Renal cortical epithelial cell (primary cell): ENCODE results near the gene UBE2H. TPM values are rescaled to one million over a fixed set of nuclear protein-coding genes. Genes with fewer than 3 reads are reported as not detected.

Source experiments
- DNase-seq: peaks from one replicate; pipeline ENCODE4 v3.0.0-alpha.2; 2011; ENCODE audit warnings: low read depth
- total RNA-seq: library from RNA; depleted of rRNA; stranded (reverse); fragments of >200 nt; gene quantifications from 2 replicates; pipeline ENCODE4 v1.2.3, GENCODE V29; 2014

The UBE2H gene
- total RNA-seq, 1 donor from 2014 or later: 201 TPM

DNA sequence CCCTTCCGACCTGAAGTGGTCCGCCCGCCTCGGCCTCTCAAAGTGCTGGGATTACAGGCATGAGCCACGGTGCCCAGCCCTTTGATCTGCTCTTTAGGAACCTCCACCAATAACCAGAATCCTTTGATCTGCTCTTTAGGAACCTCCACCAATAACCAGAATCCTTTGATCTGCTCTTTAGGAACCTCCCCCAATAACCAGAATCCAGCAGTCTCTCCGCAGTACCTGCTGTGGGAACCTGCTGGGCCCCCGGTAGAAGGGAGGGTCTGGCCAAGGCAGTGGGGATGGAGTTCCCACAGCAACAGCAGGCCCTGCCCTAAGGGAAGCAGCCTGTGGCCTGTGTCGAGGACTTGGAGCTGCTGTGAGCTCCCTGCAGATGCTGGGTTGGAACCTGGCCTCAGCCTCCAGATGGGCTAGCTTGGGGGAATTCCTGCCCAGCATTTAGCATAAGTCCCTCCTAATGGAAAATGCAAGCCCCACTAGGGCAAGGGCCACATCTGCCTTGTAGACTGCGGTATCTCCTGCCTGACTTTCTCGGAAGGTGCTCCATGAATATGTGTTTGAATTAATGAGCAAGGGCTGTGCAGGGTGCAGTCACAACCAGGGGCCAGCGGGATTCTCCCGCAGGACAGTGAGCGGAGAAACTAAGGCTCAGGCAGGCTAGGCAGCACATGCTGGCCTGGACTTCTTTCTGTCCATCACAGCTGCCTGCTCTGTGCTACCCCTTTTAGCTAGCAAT lies 165.8 kb downstream of the UBE2H start:
- no peak for DNase-seq

DNA sequence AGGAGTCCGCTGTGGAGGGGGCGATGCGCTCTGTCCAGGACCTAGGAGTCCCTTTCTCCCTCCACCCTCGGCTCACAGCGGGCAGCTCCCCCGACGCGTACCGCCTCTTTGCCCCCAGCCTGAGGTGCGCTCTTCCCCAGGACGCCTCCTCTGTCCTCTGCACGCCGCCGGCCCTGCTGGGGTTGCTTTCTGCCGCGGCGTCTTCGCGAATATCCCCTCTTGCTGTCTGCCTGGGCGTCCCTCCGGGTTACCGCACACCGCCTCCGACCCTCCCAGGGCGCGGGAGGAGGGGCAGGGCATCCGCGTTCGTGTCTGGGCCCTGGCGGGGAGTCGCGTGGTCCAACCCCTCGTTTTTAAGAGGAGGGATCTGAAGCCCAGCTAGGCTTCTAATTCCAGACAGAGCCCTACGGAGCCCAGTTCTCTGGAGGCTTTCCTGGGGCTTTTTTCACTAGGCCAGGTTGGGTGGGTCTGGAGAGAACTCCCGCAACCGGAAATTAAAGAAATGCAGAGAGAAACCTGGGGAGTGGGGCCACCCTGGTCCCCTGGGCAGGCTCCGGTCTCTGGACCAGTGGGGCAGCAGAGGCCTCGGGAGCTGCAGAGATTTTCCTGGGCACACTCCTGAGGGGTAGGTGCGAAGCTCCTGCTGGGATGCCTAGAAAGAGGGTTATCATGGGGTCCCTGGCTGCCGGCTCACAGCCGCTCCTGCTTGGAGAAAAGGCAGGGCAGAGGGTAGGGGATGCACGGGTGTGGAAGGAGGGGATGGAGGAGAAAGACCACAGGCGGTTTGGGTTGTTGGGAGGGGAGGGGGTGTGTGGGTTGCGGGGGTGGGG lies 166.9 kb downstream of the UBE2H start:
- no peak for DNase-seq

DNA sequence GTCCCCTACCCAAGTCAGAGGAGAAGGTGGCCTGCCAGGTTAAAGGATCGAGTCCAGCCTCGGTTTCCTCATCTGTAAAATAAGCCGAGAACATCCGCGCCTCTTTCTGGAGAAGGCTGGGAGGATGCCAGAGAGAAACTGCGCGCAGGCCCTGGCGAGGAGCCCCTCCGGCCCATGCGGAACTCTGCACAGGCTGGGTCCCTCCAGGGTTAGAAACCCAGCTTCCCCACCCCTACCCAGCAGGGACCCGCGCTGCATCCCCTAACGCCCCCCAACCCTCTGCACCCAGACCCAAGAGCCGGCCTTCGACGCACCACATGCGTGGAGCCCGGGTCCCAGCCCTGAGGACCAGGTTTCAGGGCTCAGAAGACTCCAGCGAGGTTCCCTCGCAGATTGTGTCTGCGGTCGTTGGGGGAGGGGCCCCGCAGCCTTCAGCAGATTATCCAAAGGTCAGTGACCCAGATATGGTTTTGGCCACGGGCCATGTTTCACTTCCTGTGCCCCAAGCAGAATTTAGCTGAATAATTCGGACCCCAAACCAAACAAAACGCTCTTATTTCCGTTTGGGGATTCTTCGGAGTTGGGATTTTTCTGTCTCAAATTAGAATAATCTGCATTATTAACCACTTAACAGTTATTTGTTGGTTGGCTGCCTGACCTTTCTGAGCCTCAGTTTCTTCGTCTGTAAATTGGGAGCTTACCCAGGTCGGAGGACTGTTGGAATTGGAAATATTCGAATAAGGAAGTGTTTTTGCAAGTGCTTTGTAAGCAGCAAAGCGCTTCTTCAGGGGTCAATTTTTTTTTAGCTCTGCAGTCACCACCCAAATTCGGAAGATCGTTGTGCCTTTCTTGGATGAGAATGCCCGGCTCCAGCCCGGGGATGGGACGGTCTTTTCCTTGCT lies 167.7 kb downstream of the UBE2H start:
- DNase-seq: no peak

DNA sequence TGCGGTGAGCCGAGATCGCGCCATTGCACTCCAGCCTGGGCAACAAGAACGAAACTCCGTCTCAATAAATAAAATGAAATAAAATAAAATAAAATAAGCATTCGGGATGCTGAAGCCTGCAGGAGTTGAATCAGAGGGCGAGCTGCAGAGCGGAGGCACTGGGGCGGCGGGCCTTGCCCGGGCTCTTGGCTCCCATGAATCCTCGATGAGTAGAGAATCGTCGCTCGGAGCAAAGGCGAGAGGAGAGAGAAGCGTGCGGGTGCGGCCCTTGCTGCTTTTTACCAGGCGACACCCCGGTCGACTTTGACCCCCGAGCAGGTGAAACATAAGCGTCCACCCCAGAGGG lies 168.3 kb downstream of the UBE2H start:
- DNase-seq: no peak

DNA sequence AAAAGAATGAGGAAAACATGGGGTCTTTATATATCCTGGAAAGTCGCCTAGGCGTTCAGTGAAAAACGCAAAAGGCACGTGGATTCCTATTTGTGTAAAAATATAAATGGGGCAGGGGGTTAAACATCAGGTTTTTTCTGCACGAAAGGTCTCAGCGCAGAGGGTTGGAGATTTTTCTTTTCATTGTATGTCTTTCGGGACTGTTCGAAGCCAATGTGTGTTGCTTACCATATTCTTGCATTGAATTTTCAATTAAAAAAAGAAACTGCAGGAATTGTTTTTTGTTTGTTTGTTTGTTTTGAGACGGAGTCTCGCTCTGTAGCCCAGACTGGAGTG lies 169.2 kb downstream of the UBE2H start:
- no peak for DNase-seq

DNA sequence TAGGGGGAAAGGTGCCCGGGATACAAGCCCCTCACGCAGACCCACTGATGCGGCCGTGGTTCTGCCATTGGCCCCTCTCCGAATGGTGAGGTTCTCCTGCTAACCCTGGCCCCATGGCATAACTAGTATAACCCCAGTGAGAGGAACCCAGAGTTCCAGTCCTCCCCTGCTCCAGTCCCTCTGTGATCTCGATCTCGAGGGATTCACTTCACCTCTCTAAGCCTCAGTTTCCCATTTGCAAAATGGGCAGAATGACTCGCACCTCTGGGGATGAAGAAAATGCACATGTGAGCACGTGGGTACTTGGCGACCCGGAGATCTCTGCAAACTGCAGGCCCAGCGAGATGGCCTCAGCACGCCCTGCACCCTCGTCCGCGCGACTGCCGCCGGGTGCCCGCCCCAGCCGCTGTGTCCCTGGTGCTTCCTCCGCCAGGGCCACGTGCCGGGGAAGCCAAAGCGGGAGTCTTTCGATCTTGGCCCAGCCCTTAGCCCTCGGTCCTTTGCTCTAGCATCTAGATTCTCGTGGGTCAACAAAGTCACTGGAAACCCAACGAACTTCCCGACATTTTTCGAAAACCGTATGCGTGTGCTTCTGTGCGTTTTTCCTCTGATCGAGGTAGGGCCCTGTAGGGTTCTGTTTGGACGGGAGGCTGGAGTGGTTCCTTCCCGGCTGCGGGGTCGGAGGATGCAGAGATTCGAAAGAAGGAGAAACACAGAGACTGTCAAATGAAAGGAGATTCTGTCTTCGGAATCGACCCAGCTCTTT lies 169.8 kb downstream of the UBE2H start:
- DNase-seq: no peak

DNA sequence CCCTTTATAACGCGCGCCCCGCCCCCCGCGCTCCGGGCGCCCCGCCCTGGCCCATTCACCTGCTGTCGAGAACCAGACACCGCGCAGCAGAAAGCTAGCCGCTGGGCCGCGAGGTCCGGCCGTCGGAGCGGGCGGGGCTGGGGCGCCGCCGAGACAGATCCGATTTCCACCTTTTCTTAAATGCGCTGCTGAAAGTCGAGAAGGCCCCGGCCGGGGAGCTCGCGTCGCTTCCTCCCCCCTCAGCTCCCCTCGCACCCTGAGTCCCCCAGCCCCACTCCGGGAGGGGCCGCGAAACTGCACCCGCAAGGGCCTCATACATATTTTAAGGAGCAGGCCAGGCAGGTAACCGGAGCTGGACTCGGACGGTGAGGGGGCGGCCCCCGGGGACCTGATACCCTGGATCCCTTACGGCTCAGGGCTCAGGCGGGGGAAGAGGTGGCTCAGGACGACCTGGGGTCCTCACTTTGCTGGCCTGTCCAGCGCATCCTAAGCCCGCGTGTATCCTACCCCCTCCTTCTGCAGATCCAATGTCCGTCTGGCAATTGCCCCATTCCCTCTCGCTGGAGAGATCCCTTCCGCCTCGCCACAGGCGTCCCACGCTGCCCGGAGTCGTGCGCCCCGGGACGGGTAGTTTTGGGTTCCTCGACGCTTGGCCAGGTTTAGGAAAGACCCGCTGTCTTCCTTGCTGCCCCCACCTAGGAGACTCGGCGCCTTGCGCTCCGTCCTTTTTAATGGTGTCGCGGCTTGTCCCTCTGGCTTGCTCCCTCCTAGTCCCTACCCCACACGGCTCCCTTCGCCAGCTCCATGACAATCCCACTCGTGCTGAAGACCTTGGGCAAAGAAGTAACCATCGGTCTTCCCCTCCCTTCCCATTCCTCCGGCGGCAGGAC lies 170.6 kb downstream of the UBE2H start:
- DNase-seq: no peak

DNA sequence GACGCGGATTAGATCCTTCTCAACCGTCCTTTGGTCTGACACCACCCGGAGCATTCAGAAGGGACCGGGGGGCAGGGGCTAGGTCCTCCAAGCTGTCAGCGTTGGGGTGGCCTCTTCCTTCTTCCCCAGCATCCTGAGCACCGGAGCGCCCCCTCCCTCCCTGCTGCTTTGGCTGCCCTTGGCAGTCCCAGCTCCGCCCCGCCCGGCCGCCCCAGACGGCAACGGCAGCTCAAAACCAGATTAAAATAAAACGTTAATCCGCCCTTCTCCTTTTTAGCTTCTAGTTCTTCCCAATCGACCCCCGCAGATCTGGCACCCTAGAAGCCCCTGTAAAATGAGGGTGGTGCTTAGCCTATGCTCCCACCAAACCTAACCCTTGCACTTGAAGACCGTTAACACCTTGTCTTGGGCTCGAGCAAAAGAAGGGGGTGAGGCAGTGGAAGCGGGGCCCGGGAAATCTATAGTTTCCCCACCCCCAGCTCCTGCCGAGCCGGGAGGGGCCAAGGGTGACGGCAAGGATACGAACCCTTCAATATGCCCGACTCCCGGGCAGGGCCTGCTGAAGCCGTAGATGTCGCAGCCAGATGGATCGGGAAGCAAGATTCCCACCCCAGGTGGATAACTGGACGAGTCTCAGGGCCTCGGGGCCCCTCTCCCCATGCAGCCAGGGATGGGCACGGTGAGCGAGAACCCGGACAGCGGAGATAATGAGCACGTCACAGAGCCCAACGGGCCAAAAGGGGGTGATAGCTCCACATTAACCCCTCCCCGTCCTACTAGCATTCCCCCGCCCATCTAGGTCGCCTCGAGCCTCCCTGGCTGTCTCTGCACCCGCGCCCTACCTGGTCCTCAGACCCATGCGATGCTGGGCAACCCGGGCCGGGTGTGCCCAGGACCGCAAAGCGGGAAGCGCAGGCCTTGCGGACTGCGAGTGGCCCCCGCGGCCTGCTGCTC lies 171.5 kb downstream of the UBE2H start:
- no peak for DNase-seq

Other genes with a start within 250 kb of the UBE2H start
- 29.1 and 29.2 TPM in 2 replicates for gene ZC3HC1, start 98.4 kb upstream of the UBE2H start, total RNA-seq
- 26.4 and 48.8 TPM in 2 replicates for gene KLHDC10, start 117.6 kb upstream of the UBE2H start, total RNA-seq